Stimulated activated CD4-positive, alpha-beta T cell treated with anti-CD3 and anti-CD28 coated beads, Interleukin-15, amount 100 ng/mL, for 1 hour (primary cell): Measurements from ENCODE around the gene ARHGAP8.
"Not testable (repeated sequence)": the region's sequence is repeated elsewhere in the genome, so short reads cannot be mapped to it uniquely, and the experiment has no call there.

ENCODE experiments used
- DNase-seq, 2 donors: peaks; one replicate each; pipeline ENCODE4 v3.0.0-alpha.2; 2020; ENCODE audit warnings: low read depth in 1 of 2, low spot score in 1 of 2

The ARHGAP8 gene

DNA sequence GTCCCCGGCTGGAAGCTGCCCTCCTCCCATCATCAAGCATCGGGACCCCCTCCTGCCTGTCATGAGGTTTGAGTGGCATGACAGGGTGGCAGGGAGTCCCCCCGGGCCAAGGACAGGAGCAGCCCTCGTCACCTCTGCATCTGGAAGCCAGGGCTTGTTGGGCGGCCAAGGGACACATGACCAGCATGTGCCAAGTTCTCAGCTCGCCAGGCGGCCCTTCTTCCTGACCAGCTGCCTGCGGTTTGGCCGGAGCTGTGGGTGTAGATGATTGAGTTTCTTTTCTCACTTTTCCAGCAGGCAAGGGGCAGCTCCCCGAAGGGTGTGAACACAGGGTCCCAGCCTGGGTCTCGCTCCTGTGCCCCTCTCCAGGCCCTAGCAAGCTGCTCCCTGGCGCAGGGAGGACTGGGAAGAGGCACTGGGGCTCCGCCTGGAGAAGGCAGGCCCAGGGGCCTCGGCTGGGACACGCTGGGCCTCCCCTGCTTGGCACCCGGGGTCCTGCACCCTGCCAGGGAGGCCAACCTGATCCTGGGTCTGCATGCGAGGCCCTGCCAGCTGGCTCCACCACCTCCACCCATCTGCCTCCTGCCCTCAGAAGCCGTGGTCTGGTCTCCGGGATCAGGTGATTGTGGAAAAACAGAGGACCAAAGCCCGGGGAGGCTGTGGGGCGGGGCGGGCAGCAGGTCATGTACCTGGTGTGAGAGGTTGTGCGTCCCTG is 13.4 kb downstream of the ARHGAP8 start:
- DNase-seq = no peak

DNA sequence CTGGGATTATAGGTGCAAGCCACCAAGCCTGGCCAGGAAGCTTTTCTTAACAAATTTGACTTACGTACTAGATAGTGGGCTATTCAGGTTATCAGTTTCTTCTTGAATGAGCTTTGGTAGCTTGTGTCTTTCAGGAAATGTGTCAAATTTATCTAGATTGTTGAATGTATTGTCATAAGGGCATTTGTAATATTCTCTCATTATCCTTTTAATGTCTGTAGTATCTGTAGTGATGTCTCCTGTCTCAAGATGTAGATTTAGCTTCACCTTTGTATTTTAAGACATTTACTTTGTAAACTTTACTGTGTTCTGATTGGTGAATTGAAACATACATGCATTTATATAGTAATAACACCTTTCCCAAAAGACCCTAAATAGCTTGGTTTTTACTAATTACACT is 20.7 kb downstream of the ARHGAP8 start:
- no peak for DNase-seq

DNA sequence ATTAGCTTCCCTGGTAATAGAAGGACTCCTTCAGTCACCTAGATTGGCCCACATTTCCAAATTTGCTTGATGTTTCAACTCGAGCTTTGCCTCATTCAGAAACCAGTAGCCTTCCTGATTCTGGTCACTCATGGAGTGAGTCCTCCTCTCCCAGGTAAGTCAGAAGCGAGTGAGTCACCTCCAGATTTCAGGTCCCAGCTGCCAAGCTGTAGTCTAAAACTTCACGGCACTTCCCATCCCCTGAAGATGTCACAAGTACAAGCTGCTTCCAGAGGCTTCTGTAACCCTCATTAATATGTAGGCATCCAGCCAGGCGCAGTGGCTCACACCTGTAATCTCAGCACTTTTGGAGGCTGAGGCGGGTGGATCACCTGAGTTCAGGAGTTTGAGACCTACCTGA is 23.5 kb downstream of the ARHGAP8 start:
- DNase-seq = no peak

DNA sequence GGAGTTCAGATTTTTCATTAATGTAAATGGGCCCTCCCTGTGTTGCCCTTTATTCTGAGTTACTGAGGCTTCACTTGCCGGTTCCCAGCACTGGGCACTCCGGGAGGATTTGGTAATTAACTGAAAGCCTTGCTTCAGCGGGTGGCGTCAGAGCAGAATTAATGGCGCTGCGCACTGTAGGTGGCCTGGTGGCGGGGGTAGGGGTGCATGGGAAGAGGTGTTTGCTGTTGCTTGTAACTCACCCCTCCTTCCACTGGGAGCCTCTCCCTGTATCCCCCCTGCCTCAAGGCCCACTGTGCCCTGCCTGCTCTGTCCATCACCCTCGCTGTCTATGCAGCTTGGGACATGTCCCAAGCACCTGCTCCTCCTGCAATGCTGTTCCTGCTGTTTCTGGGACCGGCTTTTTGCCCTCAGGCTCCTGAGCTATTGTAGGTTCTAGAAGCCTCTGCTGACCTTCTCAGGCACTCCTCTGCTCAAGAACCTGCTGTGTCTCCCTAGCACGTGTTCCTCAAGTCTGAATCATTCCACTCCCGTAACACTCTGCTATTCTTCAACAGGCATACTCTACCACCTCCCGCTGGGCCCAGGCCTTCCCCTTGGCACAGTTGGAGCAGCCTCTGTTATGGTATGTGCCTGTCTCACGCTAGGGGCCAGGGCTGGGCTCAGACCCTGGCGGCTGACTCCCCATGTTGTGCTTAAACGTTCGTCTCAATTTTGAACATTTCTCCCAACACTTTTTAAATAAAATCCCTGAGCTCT is 24.4 kb downstream of the ARHGAP8 start:
- no peak for DNase-seq

DNA sequence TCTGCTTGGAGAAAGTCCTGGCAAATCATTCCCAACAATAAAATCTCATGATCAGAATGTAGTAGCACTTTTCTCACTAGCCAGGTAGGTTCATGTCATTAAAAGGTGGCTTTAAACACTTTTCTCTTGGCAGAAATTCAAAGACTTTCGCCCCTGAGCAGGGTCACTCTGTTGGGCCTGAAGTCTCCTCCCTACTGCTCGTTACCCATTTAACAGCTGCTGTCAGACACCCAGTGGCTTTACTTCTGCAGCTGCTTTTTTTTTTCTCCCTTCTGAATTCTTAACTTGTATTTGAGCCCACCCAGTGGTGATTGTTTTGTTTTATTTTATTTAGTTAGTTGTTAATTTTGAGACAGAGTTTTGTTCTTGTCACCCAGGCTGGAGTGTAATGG is 25.0 kb downstream of the ARHGAP8 start:
- DNase-seq = no peak

DNA sequence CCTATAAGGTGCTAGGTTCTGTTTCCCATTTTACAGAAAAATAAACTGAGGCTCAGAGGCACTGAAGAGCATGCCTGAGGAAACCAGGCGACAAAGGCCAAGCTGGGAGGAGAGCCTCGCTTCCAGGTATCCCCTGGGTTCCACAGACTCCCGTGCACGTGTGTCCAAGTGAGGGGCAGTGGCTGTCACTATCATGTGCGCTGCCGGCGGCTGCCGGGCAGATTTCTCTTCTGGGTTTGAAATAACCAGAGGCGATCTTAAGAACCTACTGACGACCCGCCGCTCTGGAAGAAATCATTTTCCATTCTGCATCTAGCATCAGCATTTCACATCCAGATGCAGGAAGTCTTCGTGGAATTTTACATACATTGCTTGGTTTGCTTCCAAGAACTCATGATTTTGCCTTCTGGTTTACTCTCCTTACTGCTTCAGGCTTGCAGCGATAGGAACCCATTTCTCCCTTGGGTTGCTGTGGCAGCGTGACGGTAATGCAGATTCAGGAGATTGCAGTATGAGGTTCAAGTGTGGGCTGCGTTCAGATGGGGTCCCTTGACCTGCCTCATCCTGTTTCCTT is 28.6 kb downstream of the ARHGAP8 start:
- no peak for DNase-seq

DNA sequence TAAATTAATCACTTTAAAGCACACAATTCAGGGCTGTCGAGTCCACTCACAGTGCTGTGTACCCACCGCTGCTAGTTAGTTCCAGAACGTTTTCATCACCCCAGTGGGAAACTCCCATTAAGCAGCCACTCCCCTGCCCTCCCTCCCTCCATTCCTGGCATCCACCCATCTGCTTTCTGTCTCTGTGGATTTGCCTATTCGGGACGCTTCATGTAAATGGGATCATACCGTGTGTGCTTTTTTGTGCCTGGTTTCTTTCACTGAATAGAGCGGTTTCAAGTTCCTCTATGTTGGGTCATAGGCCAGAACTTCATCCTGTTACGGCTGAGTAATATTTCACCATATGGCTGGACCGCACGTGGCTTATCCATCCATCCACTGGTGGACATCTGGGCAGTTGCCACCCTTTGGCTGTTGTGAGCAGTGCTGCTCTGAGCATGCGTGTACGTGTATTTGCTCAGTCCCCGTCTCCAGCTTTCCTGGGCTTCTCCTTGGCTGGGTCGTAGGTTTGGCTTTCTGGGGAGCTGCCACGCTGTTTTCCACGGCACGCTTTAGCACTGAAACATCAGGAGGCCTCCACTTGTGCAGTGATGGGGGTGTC is 30.1 kb downstream of the ARHGAP8 start:
- no peak for DNase-seq

DNA sequence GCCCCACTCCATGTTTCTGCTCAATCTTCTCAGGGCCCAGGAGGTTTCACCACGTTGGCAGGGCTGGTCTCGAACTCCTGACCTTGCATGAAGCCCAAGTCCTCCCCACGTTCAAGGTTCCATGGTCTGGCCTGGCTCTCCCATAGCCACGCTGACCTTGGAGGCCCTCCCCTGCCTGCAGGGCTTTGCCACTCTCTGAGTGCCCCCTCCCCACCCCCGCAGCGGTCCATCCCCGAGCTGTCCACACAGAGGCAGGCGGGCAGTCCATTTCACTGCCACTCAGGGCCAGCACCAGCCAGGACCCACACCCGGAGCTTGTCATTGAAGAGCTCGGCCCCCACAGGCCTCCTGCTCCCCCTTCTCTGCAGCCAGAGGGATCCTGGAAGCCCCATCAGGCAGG is 30.7 kb downstream of the ARHGAP8 start:
- no peak for DNase-seq

DNA sequence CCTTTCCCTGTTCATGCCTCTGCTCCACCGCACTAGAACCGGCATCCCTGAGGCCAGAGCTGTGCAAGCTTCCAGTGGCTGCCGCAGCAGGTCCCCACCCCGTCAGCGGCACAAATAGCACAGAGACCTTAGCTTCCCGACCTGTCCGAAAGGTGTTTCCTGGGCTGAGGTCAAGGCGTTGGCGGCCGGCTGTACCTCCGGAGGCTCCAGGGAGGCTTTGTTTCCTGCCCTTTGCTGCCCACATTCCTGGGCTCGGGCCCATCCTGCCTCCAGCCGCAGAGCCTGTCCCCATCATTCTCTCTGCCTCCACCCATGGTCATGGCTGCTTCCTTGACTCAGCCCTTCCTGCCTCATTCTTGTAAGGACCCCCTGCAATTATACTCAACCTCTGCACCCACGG is 31.2 kb downstream of the ARHGAP8 start:
- DNase-seq = no peak

DNA sequence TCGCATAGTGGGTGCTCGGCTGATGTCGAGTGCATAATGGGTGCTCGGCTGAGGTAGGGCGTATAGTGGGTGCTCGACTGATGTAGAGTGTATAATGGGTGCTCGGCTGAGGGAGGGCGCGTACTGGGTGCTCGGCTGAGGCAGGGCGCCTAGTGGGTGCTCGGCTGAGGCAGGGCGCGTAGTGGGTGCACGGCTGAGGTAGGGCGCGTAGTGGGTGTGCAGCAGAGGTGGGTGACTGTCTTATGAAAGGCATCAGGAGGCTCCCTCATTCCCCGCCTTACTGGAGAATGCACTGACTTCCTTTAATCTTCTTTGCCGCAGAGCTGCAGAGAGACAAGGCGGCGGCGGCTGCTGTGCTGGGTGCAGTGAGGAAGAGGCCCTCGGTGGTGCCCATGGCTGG is 33.8 kb downstream of the ARHGAP8 start:
- no peak for DNase-seq

DNA sequence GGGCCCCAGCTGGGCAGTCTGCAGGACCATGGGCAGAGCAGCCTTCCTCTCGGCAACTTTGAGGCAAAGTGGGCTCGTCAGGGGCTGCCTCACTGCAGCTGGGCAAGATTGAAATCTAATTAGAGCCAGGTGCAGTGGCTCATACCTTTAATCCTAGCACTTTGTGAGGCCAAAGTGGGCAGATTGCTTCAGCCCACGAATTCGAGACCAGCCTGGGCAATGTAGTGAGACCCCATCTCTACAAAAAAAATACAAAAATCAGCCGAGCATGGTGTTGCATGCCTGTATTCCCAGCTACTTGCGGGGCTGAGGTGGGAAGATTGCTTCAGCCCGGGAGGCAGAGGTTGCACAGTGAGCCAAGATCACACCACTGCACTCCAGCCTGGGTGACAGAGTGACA is 34.2 kb downstream of the ARHGAP8 start:
- no peak for DNase-seq

DNA sequence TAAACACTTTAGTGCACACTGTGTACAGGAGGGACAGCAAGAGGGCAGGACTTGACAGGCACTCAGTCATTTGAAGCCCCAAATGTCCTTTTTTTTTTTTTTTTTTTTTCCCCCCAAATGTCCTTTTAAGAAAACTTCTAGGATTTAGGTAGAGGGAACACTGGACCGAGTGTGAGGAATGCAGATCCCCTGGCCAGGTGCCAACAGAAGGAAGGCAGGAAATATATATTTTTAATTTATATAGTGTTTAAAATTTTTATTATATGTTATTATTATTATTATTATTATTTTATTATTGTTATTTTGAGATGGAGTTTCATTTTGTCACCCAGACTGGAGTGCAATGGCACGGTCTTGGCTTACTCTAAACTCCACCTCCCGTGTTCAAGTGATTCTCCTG is 35.5 kb downstream of the ARHGAP8 start:
- no peak for DNase-seq

DNA sequence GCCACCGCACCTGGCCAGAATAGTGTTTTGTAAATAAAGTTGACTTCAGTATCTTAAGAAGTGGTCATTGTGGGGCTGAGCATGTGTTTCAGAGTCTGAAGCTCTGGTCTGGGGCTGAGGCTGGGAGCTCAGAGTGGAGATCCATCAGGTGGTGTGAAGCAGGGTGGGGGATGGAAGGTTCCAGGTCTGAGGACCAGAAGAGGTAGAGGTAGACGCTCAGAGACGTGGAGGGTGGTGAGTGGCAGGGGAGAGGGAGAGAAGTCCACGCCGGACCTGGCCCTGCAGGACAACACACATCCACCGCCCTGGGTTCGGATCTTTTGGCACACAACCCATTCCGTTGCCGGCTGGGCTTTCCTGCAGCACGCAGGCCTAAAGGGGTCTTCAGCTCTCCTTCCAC is 40.7 kb downstream of the ARHGAP8 start:
- no peak for DNase-seq

DNA sequence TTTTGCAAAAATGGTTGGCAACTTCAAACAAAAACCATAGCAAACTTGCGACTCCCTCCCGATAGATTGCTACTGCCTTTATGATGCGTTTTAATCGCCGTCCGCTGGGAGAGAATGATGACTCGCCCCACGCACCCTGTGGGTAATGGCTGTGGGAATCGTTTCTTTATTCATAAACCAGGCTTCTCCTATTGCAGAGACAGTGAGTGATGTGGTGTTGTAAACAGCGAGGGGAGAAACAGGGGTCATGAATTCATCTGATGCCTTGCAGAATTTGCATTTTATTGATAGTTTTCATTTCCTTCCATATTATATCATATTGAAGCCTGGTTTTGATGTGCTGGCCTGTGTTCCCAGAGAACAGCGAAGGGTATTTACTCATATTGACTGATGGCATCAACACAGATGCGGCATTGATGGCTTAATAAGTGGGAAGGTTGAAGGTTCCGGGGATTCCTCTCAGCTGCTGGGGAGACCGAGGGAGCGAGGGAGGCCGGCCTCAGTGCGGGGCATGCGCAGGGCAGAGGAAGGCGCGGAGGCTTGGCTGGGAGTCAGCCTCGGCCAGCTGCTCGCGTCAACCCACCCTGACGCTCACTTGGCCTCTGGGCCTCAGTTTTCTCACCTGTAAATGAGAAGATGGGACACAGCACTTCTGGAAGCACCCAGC is 41.3 kb downstream of the ARHGAP8 start:
- DNase-seq = no peak

DNA sequence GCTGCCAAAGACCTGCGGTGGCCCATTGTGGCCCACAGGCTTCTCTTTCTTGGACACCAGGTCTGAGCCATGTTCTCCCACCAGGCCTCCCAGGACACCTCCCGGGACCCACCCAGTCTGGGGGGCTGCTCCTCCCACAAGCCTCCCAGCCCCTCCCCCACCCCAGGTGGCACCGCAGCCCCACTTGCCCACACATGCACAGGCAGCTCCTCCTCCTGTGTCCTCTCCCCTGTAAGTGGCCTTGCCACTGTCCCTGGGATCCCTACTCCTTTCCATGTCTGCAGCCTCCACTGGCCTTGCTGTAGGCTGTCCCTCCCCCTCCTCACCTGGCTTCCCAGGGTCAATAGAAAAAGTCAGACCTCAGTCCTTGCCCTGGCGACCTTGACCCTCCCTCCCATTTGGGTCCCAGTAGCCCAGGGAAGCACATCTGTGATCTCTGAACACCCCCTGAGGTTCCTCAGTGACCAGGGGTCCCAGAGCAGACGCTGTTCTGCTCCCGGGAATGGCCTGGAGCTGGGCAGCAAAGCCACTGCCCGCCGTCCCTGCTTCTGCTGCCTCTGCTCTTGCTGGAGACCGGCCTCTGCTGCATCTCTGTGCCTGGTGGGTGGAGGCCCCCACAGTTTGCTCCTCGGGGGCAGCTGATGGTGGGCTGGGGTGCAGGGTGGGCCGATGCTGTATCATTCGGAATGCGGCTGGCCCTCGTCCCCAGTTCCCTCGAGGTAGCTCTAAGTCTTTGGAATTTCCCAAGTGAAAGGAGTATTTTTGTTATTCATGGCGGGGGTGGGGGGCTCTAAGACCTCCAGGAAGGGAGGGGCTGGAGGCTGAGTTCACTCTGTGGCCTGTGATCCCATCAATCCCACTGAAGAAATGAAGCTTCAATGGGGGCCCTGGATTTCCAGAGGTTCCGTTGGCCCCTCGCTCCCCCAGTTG is 43.6 kb downstream of the ARHGAP8 start:
- DNase-seq = no peak

DNA sequence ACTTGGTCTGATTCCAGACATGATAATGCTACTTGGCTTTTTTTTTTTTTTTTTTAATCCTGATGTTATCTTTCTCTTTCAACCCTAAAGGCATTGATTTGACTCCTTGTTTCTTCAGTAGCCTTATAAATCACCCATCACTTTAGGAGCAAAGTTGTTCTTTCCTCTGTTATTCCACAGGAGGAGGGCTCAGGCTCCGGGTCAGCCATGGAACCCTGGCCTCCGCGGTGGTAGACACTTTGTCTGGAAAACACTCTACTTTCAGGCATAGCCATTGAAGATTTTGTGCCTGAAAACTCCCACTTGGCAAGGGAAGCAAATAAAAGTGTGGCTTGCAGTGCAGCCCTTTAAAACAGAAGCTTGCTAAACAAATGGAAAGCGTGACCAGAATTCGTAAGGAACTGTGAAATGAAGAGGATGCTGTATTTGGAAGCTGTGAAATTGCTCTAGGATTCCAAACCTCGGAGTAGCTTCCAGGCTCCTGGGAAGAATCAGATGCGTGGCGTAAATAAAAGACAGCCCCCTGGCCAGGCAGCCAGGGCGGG is 44.9 kb downstream of the ARHGAP8 start:
- DNase-seq = no peak

DNA sequence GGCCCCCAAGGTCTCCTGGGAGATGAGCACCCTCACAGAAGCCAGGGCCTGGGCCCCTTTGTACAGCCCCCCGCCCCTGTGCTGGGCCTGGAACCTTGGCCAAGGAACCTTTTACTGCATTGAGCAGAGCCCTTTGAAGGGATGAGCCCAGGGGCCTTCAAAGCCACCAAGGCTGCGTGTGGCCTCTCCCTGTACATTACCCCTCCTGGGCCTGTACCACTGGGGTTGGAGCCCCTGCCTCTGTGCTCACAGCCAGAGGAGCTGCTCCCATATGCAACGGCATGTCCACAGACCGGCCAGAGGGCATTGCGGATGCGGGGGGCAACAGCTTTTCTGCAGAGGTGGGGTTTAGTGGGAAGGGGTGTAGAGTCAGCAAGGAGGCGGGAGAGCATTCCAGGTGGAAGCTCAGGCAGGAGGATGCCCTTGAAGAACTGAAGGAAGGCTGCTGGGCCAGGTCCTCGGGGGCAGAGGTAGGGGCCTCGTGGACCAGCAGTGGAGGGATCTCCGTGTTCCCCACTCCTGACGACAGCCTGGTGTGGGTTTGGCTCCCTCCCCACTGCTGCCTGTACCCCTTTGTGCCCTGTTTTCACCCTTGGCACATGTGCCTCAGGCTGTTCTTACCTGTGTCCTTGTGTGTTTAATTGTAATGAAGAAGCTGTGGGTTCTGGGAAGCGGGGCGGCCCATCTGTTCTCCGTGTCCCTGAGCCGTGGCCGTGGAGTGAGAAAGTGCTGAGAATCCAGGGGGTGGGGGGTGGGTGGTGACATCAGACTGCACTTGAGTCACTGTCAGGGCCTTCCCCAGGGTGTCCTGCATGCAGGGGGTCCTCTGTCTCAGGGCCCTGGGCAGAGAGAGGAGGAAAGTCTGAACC is 46.9 kb downstream of the ARHGAP8 start:
- DNase-seq = no peak

DNA sequence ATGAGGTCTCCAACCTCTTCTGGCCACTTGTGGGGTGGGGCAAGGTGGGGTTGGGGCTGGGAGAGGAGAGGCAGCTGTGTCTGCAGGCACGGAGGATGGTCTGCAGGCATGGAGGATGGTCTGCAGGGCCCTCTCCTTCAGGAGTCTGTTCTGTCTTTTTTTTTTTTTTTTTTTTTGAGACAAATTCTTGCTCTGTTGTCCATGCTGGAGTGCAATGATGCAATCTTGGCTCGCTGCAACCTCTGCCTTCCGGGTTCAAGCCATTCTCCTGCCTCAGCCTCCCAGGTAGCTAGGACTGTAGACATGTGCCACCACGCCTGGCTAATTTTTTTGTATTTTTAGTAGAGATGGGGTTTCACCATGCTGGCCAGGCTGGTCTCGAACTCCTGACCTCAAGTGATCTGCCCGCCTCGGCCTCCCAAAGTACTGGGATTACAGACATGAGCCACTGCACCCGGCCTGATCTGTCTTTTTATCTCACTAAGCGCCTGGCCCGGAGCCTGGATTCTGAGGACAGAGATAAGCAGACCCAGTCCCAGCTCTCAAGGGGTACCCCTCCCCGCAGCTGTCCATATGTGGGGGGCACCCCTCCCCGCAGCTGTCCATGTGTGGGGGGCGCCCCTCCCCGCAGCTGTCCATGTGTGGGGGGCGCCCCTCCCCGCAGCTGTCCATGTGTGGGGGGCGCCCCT is 47.7 kb downstream of the ARHGAP8 start:
- not testable (repeated sequence) for DNase-seq

DNA sequence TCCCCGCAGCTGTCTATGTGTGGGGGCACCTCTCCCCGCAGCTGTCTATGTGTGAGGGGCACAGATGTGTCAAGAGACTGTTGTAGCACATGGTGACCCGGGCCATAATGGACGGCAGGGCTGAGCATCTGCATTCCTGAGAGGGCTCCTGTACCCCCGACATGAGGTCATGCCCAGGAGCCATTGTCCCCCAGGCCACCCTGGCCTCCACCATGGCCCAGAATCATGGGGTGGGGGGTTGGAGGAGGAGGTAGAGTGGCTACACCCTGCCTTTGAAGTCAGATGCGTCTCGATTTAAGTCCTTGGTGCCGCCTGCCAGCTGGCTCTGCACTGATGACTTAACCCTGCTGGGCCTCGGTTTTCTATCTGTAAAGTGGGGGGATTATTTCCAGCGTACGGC is 49.1 kb downstream of the ARHGAP8 start:
- no peak for DNase-seq
